T-helper 2 cell (primary cell): ENCODE data around the gene FTO.

Source experiments
- DNase-seq, 5 experiments: peaks; one replicate each; pipeline versions ENCODE4 v3.0.0 to v3.0.0-alpha.2; 2012 to 2022

The FTO gene

DNA sequence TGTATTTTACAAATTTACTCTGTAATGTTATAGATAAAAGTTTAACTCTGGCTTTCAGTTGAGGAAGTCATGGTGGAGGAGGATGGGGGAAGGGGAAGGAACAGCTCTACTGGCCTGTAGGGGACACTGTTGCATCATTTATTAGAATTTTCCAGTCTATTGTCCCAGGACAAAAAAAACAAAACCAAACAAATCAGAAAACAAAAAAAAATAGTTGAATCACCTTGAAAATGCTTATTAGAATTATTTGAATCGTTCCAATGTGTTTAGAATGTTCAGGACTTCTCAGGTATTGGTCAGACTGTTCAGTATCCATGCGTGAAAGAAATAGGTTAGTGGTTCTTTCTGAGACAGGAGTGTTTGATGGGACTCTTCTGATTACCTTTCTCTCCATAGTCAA, 242.0 kb downstream of the FTO start:
- DNase-seq: peak in 1 of 5 experiments; percentile 63

DNA sequence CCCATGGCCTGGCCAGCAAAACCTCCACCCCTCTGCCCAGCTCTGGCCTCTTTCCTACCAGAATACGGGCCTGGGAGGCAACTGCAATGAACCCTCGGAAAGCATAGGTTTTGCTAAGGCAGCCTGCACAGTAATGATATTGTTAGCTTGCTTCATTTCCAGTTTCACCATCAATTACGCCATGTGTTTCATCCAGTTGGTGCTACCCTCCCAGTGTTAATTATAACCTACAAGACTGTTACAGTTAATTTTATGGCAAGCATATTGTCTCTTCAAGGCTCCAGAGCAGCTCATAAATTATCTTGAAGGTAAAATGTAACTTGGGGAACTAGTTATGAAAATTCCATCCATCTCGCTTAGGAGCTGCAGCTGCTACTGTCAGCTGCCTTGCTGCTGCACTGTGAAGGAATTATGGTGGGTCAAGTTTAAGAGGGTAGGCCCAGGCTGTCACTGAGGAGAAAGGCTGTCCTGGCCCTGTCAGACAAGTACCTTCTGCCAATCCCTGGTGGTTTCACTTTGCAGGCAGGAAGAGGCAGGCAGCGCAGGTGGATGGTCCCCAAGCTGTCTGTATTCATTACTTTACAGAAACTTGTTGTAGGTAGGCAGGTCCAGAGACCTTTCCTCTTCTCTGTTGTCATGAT, 242.9 kb downstream of the FTO start:
- no peak for DNase-seq

DNA sequence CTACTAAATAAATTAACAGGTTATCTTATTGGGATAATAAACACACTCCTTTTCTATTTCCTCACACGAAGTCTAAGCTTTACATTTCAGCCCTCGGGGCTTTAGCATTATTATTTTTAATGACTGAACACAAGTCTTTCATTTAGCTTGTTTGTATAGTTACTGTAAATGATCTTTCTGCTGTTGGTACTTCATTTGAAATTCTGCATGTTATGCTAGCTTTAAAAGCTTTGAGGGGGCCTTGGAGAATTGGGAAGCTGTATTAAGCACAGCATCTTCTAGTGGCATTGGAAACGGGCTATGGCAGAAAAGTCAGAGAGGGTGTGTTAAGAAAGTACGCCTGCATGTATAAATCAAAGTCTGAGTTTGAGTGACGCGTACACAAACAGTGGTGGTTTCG, 243.7 kb downstream of the FTO start:
- DNase-seq: no peak

DNA sequence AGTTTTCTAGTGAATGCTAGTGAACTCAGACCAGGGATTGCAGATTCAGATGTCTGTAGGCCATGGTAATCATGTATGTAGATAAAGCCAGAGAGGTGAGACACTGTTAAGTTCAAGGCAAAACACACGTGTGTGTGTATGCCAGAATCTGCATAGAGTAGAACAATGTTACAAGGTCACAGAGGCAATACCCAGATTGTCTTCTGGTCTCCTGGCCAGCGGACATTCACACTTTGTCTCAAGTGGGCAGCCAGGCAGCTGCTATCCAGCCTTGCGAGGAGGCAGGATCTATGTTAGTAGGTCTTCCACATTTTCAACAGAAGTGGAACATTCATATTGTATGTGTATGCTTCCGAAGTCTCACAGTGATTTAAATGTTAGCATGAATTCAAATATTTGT, 244.4 kb downstream of the FTO start:
- no peak for DNase-seq

DNA sequence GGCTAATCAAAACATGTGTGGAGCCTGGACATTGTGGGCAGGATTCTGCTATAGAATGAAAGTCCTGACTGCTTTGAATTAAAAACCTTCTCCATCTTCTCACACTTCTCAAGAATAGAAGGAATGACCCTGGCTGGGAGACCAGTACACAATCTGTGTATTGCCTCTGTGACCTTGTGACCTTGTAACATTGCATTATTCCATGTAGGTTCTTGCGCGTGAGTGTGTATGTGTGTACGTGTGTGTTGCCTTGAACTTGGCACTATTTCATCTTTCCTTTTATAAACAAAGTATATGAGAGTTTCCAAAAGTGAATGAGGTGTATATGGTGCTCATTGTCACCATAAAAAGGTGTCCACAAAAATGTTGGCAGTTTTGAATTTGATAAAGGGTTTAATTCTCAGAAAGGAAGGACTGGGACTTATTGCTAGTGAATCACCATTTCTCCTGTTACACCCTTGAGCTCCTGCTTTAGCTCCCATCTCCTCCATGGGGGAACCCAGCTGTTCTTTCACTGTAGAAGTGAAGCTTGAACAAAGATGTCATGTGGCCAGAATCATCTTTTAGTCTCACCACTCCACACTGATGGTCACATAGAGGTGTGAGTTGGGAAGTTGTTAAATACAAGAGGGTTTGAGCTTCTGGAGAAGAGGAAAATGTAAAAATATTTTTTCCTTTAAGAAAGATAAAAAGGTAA, 244.9 kb downstream of the FTO start:
- DNase-seq: no peak

DNA sequence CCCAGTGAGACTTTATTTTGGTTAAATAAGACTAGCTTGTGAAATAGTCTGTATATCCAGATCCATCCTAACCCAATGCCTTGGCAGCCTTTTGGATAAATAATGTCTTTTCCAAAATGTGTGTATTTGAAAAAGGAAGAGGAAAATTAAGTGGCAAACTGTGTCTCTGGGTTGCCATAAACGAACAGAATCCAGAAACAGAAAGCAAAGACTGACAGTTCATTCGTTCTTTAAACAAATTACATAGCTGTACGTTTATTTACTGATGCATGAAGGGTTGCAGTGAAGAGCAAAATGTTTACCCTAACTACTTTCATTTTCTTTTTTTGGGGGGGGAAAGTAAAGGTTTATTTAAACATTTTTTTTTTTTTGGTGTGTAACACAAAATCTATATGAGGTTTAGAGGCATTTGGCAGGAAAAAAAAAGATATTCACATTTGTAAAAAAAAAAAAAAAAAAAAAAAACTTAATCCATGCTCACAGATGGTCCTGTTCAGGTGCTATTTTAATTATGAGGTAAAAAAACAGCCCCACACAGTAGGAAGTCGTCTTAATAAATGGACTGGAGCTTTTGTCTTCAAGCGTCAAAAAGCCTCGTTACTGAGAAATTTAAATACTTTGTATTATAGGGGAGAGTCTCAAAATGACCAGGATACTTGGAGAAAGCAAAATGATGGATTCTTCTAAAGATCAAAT, 245.9 kb downstream of the FTO start:
- no peak for DNase-seq

DNA sequence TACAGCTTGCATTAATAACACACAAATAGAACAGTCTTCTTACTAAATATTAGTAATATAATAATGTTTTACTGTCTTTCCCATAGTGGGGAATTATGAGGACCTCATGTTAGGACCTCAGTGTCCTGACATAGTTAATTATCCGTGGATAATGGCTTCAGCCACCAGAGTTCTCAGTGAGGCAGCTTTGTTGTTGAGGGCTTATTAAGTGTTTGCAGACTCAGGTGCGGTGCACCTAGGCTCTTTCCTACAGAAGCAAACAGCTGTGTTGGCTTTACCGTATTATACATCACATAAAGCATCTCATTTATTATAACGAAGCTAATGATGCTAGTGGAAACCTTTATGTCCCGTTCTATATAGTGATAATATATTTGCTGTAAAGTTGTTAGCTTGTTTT, 246.7 kb downstream of the FTO start:
- no peak for DNase-seq

DNA sequence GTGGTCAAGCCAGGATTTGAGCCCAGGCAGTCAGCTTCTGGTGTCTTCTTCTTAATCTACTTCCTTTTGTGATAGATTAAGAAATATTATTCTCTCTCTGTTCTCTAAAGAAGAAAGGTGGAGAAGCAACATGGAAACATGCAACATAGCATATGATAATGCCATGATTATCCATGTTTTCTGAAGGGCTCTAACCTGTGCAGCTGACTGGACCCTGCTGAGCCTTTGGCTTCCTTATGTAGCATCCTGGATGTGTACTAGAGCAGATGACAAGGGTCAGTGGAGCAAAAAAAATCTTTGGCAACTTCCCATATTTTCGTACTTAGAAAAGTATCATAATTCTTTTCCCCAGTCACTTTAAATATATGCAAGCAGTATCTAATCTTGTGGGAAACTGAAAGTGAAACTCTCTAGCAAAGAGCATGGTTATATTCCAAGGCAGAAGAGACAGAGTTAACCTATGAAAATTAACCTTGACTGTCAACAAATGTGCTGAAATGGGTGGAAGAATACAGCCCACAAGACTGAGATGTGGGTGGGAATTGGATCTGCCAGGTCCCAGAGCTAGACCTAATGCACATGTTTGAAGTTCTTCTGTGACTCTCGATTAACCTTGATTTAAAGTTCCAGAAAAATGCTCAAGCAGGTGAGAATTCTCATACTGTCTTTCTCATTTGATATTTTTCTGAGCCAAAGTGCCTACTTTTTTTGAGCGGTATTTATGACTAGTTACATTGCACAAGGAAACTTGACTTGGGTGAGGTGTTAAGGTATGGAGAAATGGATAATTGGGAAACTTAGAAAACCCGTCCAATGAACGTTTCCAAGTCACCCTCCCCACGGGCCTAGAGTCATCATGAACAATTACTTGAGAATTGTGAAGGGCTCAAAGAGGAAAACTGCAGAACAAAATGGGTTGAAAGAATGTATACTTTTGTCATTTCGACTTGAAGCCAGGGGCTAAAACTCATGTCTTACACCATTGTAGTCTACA, 248.6 kb downstream of the FTO start:
- DNase-seq: peak in 1 of 5 experiments; percentile 69

DNA sequence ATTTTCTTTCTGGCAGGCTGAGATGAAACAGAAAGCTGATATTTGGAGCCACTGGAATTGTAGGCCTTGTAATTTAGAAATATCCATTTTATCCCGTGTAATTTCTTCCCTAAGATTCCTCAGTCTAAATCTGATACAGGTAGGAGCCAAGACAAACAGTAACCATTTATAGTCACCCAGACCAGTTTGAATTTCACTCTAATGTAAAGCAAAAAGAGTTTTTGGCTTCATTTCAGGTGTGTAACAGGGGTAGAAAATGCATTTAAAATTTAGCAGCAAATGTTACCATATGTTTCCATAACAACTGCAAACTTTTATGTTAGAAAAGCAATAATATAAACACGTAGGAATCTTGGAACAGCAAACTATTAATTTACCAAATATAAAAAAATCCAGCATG, 249.4 kb downstream of the FTO start:
- DNase-seq: no peak

DNA sequence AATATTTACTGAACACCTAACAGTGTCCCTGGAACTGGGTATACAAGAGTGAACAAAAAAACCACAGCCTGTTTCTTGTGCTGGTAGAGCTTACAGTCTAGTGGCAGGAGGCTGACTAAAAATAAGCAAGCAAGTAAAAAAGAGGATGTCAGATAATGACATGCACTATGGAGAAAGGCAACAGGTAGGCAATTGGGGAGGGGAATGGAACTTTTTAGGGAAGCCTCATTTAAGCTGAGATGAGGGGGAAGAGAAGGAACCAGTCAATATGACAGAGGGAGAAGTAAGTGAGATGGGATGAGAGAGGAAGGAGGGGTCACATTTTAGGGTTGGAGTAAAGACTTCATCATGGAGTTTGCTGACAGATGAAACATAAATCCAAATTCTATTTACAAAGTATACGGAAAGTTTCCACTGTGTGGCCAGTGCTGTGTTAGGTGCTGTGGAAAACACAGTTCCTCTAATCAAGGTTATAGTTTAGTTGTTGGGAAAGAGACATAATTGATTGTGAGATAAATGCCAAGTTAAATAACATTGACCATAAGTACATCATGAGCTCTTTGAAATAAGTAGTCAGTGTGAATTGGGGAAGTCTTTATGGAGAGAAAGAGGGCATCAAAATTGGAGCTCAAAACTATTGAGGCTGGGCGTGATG, 251.4 kb downstream of the FTO start:
- DNase-seq: peak in 1 of 5 experiments; percentile 29

DNA sequence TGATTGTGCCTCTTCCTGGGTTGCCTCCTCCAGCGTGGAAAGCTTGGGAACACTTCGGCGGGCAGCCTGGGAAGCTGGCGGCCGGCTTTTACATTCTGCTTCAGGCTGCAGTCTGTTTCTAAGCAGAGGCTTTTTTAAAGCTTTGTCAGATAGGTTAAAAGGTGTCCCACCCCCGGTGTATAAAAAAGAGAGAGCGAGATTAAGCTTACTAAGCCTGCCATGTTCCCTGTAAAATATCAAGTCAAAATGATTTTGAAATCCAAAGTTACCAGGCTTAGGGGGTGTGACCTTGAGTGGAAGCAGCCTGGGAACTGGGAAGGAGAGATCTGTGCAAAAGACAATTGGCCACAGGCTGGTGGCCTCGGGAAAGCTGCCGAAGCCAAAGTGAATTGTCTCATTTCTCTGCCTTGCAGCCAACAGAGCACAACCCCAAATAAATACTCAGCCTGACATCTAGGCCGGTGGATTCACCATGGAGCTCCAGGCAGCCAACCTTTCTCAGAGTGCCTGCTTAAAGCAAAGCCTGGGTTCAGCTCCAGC, 254.5 kb downstream of the FTO start:
- no peak for DNase-seq

DNA sequence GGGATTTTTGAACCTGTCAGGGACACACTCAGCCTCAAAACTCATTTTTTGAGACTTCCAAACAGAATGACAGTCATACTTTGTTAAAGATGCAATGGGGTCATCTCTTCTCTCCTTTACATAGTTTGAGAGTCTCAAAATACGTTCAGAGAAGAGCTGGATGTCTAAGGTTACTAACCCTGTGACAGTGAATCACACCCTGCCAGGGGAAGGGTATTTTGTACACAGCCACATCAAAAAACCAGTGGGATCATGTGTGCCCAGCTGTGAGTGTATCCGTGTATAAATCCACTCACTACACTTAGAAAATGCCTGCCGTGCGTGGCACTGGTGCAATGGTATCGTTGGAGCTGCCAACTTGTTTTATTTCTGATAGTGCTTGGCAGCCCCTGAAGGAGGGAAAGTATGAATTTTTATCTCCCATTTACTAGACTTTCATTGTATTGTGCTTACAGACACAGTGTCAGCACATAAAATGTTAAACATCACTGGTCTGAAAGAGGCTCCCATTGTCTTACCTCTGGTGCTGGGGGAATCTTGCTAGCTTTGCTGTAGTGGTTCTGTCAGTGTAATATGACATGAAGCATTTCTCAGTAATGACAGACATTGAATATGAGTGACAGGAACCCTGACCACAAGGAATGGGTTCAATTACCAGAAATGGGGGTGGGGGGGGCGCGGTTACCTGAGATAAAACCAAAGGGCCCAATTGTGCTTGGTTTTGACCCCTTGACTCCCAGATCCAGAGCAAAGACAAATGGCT, 256.3 kb downstream of the FTO start:
- DNase-seq: no peak

DNA sequence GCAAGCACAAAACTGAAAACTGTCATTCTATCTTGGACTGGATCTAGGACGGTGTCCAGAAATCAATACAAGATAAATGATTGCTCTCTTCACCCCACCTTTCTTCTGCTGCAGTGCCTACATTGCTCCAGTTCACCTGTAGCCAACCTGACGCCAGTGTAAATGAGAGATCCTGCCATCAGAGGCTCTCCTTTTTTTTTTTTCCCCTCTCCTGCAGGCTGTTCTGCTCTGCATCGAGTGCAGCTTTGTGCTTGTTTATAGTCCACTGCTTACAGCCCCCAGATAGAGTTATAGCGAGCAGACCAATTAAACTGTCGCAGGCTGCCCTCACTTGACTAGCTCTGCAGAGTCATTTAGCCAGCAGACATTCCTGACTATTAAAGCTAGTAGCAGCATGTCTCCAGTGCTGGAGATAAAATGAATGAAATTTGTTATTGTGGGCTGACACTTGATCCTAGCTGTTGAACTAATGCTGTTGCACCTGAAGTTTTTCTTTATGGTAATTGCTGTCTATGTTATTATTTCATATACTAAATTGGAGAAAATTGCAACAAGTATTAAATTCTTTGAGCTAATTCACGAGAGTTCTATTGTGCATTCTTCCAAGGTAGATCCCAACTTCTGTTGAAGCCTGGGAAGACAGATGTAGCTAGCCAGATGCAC, 257.1 kb downstream of the FTO start:
- no peak for DNase-seq

DNA sequence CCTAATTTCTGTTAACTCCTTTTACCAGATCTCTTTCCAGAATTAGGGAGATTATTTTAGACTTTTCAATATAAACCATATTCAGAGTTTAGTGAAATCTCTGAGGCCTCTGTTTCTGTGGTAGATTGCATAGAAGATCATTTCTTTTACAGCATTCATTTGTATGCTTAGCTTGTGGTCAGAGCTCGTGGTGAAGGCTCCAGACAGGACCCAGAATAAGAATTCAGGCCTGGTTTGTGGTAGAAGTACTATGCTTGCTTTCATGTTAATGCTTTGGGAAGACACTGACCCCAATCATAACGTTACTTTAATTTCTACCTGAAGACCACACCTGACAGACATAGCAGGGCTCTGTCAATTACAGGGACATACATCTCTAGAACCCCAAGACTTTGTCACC, 258.1 kb downstream of the FTO start:
- DNase-seq: peak in 1 of 5 experiments; percentile 60

DNA sequence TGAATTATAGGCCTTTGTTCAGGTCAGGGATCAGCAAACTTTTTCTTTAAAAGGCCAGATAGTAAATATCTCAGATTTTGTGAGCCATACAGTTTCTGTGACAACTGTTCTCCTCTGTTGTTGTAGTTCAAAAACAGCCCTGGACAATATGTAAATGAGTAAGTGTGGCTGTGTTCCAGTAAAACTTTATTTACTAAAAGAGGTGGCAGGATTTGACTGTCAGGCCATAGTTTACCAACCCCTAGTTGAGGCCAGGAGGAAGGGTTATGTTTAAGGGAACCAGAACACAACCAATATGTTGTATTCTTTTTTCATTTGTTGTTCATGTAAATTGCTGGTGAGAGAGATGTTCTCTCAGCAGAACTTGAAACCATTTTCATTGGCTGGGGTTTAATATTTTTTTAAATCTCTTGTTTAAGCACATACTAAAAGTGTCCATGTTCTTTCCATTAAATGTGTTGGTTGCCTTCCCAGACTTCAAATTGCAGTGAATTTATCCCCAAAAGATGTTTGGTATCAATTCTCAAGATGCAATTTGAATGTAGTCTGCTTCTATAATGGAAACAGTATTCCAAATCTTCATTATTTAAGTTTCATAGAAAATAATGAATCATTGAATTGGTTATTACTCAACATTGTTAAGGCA, 260.3 kb downstream of the FTO start:
- DNase-seq: no peak

DNA sequence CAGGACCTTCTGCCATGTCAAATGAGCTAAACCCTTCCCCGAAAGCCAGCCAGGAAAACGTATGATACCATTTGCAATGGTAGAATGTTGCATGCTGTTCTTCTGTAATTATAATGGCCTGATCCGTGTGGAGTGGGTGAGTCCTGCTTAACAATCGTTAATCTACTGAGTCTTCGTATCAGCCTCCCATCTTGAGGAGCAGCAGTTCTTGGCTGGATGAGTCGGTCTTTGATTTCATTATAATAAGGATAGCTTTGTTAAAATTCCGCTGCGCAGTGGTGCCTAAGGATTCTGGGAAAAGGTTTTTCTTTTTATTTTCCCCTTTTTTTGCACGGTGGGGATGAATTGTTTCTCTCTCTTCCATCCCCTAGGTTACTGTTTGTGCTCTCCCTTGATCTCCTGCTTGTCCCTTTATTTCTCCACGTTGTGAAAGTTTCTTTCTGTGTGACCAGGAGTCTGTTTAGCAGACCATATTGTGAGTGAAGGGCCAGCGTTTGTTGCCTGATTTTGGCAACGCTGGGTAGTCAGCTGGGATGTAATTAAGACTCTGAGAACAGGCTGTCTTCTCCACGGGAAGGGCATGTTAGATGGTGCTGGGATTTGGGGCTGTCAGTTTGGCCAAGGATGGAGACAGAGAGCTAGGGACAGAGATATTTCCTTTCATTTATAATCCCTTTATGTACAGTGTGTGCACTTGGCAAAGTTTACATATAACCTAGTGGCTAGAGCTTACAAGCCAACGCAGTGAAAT, 263.0 kb downstream of the FTO start:
- no peak for DNase-seq

DNA sequence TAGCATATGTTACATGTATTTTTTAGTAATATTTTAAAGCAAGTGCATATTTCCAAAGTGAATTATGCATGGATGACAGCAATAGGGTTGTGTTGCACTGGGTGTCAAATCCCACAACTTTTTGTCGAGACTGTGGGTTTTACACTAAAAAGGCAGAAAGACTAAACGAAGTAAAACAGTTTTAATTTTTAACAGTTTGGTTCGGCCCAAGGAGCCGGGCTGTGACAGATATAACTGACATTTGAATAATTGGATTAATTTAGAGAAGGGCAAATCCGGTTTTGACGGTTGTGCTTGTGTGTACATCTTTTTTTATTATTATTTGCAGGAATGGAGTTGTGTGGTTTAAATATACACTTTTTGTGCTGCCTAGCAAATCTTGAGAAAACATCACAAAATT, 263.6 kb downstream of the FTO start:
- no peak for DNase-seq

DNA sequence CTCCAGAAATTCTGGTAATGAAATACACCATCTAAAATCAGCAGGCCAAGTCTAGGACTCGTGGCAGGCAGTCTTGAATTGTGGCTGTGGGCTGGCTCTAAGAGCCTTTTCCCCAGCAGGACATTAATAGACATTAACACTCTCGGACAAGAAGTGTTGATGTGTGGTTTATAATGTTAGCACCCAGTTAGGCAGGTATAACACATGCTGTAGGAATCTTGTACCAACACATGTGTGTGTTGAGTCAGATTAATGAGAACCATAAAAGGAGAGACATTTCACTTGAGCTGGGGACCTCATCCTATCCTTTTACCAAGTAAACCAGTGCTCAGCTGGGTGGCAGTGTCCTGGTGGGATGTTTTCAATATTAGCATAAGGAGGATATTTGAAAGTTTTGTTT, 264.5 kb downstream of the FTO start:
- no peak for DNase-seq

DNA sequence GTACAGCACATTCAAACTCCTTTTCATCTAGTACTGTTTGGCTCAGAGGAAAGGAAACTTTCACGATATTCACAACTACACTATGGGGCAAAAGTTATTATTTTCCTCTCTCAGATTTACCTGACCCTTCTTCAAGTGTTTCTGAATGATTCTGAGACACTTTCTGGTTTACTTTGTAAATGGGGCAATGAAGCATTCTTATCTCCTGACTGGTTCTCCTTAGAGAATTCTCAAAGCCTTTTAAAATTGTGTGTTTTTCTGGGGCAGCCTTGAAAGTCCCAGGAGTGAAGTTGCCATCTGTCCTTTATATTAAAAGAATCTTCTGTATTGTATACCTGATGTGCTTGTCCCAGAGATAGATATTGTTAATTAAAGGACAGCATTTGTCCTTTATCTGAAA, 264.9 kb downstream of the FTO start:
- no peak for DNase-seq
